Measurements from ENCODE around the gene N4BP2.

N4BP2 gene

DNA sequence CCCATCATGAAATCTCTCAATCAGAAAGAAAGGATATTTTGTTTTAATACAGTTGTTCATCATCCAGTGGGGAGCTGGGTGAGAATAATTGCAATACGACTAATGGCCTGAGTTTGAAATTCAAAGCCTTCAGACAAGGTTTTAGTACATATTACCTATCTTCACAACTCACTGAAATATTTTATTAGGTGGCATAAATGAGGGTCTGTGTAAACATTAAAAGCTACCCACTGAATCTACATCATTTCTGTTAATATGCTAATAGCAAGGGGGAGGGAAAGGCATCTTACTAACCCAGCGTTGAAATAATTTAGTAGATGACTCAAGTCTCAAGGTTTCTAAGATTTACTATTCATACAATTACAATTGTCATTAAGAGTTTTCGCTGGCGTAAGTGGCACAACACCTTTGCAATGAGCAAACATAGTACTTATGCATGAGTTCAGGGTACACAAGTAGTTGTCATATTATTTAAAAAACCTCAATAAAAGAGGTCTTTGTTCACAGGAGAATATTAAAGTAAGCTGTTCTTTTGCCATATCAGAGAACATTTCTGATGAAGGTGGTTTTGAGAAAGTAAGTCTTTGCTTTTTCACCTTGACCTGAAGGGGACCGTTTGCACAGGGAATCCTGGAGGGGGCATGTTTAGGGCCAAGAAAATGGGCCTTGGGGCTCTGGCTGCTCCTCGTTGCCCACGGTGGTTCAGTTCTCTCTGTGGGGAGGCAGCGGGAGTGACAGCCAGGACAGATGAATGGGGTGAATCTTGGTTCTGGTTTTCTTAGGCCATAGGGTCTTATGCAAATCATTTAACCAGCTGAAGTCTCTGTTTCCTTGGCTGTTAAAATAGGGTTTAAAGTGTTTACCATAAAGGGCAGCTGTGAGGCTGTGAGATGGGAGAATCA lies 135.7 kb downstream of the N4BP2 start:
- no peak for DNase-seq (ENCODE audit: low read depth)

DNA sequence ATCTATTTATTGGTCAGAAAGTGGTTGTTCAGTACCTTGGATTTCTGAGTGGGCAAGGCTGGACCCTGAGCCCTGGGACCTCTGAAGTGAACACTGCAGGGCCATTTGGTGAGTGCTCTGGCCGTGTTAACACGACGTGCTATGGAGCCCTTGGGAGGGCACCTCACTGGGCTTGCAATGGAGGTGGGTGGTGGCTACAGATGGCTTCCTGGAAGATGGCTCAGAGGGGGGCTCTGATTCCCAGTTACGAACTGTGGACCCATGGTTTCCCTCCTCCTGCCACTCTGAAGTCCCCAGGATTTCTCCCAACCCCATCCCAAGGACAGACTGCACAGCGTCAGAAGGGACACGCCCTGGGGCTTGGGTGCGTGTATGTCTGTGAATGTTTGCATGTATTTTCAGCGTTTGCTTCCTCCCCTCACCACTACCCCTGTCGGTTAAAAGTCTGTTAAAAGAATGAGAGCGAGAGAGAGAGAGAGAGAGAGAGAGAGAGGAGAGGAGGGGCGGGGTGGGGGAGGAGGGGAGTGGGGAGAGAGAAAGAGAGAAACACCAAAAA lies 136.4 kb downstream of the N4BP2 start:
- DNase-seq (ENCODE audit: low read depth), result no peak

GRCh38 chr4:40193578-40193977 lies 136.9 kb downstream of the N4BP2 start:
- DNase-seq (ENCODE audit: low read depth), result no peak

- no peak for DNase-seq (ENCODE audit: low read depth)
Measured at GRCh38 chr4:40194602-40195161, 138.0 kb downstream of the N4BP2 start.

DNA sequence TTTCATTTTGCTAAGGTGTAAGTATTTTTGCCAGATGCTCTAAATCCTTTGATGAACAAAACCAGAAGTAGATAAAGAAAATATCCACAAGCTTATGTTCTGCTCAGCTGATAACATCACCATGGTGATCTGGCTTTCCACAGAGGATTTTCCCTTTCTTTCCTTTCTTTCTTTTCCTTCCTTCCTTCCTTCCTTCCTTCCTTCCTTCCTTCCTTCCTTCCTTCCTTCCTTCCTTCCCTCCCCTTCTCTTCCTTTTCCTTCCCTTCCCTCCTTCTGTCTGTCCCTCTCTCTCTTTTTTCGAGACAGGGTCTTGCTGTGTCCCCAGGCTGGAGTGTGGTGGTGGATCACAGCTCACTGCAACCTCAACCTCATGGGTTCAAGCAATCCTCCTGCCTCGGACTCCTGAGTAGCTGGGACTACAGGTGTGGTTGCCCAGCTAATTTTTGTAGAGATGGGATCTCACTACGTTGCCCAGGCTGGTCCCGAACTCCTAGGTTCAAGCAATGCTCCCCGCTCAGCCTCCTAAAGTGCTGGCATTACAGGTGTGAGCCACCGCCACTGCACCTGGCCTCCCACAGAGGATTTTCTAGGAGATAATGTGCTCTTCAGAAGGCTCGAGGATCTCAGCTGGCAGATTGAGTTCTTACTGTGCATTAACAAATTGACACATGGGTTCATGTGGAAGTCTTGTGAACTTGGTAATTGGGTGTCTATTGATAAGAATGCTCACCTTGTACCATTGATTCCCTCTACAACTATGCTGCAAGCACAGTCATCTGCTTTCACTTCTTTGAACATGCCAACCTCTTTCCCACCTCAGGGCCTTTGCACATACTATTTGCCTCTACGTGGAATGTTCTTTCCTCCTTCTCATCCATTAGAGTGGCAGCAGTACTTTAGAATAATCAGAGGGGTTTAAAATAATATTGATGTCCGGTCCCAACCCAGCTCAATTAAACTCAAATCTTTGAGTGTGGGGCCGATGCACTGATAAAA lies 138.8 kb downstream of the N4BP2 start:
- DNase-seq (ENCODE audit: low read depth), result no peak

- DNase-seq (ENCODE audit: low read depth), result no peak
Measured at GRCh38 chr4:40196272-40196671, 139.6 kb downstream of the N4BP2 start.

DNA sequence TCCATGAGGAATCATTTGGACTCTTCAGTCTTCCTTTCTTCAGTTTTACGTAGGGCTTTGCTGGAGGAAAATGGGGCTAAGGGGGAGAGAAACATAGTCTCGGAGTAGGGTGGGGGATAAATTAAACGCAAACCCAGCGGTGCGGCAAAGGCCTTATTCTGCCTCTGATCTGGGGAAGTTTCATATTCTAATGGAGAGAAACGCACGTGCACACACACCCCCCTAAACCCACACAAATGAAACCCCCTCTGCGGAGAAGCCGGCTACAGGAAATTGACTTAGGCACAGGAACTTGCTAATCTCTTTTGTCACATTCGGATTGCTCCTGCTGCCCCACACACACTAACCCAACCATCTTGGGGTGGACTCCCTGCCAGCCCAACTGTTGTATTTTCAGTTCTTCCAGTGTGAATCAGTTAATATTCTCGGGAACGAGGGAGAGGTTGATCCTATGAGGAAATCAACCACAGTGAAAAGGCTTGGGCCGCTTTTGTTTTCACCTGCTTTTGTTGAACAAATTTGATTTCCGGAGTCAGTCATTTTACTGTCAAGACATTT lies 140.2 kb downstream of the N4BP2 start, which contains the start of gene RHOH:
Gene RHOH, plus strand, starts transcription at position 308 of the 558 bp plus-strand sequence. CDS start 46,356 bp downstream, outside the sequence.
- no peak for DNase-seq (ENCODE audit: low read depth)

DNA sequence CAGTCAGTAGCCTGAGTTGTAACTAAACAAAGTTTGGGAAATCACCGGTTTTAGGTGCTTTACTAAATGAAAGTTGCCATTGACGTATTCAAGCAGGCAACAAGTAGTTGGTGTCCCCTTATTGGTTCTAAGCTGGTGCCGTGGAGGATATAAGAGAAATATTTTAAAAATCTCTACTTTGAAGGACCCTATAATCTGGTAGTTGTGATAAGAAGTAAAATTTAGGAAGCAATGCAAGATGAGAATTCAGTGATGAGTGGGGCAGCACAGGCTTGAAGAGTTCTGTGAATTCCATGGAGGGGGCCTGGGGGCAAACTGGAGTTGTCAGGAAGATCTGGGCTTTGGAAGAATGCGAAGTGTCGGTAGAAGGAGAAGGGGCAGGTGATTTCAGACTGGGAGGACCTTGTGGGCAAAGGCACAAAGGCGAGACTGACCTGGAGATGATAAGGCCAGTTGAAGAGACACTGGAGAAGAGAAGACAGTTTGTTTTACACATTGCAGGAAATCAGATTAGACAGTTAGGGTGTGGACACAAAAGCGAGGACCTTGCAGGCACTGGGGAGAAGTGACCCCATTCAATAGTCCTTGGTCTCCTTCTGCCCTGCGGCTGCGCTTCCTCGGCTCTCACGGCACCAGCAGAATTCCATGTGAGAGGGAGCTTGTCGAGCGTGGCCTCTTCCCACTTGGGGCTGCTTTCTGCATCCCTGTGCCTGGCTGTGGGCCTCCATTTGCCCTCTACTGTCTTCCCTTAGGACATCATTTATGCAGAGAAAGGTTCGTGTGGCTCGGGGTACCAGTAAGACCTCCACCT lies 141.4 kb downstream of the N4BP2 start:
- no peak for DNase-seq (ENCODE audit: low read depth)

- no peak for DNase-seq (ENCODE audit: low read depth)
Measured at GRCh38 chr4:40199179-40199670, 142.6 kb downstream of the N4BP2 start.

DNA sequence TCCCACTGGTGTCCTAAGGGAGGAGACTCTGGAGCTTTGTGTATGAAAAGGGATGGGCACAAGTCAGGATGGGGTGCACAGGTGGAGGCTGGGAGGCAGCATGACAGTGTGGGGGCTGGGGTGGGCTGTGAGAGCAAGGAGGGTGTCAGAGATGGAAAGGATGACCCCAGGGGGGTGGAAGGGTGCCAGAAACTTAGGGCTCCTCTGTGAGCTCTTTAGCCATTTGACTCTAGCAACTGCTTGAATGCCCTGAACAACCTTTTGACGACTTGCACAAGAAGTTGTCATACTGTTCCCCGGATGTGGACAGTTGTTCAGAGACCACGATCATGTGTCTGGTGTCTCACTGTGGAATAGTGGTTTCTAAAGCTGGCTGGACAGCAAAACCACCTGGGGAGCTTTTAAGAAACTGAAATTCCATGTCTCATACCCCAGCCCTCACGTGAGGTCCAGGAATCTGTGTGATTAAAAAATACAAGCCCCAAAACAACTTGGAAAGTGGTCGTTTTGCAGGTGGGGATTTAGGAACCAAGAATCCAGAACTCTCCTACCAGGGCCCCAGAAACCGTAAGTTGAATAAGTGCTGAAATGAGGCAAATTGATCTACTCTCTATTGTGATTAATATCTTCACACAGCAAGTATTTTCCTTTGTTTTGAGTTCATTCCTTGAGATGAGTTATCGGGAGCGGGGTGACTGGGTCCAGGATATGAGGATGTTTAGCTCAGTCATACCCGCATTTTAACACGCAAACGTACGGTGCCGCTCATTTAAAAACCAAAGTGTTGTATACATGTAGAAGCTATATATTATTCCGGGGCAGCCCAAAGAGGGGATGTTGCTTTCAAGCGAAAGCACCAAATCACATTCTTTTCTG lies 143.6 kb downstream of the N4BP2 start:
- no peak for DNase-seq (ENCODE audit: low read depth)

DNA sequence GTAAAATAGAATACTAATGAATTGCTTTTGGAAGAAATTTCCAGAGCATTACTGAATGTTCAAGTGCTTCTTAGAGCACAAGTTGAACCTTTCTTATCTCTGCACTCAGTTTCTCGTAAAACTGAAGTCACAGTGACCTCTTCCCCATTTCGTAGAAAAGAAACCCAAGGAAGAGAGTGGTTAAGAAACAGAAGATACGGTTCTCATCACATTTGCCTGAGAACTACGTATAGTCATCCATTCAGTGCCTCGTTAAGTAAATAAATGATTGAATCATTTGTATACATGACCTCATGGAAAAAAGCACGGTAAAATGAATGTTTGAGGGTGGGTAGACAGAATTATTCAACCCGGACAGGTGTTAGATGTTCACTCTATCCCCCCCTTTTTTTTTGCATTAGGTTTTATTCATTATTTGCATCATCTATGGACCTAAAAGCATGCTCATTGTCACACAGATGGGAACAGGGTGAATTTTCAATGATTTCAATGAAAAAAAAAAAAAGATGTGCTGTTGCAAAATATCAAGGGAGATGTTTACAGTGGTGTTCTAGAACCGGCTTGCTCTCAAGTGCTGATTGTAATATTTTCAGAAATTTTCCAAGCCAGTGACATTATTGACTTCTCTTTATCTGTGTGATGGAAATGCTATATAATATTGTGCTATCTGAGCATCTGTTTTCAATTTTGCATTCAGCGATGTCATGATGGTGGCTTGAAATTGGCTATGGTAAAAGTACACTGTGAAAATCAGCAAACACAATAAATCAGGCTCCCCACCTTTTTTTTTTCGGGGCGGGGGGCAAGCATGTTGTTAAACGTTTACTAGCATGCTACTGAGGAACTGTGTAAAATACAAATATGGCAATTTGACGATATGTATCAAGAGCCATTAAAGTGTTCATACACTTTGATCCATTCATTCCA lies 144.5 kb downstream of the N4BP2 start:
- no peak for DNase-seq (ENCODE audit: low read depth)

DNA sequence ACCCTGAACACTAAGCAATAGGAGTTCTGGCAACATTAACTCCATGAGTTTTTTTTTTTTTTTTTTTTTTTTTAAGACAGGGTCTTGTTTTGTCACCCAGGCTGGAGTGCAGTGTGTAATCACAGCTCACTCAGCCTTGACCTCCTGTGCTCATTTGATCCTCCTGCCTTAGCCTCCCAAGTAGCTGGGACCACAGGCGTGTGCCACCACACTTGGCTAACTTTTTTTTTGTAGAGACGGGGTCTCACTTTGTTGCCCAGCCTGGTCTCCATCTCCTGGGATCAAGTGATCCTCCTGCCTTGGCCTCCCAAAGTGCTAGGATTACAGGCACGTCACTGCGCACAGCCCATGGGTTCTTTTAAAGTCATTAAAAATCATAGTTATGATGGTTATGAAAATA lies 145.2 kb downstream of the N4BP2 start:
- no peak for DNase-seq (ENCODE audit: low read depth)

DNA sequence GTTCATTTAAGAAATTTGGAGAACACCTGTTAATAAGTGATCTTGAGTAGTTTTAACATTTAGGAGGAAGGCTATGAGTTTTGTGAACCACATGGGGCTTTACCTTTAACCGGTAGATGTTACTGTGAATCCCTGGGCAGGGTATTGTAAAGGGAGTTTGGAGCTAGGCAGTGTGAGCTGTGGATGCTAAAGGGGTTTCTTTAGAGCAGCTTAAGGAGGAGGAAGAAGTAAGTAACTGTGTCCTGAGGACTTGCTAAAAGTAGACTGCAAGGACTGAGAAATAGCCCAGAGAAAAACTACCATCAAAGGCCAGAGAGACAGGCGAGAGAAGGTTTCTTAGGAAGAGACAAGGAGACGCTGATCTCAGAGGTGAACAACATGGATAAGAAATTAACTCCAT lies 145.8 kb downstream of the N4BP2 start:
- DNase-seq (ENCODE audit: low read depth), result no peak

DNA sequence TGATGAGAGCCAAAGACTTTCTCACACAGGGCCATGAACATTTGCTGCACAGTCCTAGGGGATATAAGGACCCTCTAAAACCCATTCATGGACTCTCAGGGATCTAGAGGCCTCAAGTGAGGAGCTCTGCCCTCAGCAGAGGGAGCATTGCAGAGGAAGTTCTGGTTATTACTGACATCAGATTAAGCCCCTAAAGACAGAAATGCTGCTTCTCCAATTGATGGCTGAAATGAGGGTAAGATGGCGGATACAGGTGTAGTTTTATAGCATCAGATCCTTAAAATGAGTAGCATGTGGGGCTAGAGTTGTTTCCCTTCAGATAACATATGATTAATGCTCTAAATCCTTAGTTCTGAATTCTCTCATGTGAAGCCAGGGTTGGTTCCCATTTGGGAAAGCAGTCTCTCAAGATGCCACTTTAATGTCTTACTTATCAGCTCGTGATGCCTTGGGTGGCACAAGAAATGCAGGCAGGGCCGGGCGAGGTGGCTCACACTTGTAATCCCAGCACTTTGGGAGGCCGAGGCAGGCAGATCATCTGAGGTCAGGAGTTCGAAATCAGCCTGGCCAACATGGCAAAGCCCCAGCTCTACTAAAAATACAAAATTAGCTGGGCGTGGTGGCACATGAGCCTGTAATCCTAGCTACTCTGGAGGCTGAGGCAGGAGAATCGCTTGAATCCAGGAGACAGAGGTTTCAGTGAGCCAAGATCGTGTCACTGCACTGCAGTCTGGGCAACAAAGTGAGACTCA lies 148.0 kb downstream of the N4BP2 start:
- no peak for DNase-seq (ENCODE audit: low read depth)

DNA sequence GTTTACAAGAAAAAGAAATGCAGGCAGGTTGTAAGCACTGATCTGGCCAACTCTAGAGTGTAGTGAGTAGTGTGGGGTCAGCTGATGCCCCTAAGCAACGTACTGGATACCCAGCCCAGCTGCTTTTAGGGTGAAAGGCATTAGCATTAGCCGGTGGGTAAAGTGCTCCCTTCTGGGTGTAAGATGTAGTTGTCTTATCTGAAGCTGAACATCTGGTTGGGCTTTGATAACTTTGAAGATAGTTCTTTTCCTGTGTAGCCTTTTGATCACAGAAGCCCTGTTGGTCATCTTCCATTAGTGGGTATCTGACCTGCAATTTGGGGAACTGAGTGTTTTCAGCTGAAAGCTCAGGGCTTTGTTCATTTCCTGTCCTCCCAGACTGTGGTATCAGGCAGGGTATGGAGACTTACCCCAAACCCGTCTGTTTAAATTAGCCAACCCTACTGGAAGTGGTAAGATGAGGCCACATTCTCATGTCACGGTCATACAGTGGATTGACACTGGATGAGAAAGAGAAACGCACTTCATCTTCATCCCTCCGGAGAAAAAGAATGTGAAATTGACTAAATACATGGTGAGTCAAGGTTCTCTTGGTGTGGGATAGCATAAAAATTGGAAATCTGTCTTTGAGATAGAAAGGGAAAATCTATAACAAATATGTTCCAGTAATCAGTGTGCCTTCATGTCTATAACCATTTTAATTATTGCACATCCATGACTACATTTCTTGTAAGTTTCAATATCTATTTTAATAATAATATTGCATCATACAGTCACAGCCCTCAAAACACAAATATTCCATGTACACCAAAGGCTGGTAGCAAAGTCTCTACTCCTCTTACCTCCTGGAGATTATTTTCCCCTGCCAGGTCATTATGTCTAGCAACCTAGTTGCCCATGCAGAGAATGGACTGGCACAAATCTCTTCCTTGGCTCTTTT lies 148.9 kb downstream of the N4BP2 start:
- no peak for DNase-seq (ENCODE audit: low read depth)

- no peak for DNase-seq (ENCODE audit: low read depth)
Measured at GRCh38 chr4:40206426-40206825, 149.8 kb downstream of the N4BP2 start.

Data from HS-5 (cell line).